Mammary epithelial cell (primary cell): ENCODE data around the gene UPP1.

Experiments
- CTCF ChIP-seq, 2 donors: IDR thresholded peaks in 1 of 2; conservative IDR thresholded peaks in 1 of 2; 2 replicates each; pipeline ENCODE4 v1.5.1; 2011 to 2012; ENCODE audit warnings: inconsistent platforms in 2 of 2, low read length in 2 of 2, mild to moderate bottlenecking in 2 of 2, control low read depth in 1 of 2, low read depth in 1 of 2; ENCODE audit not compliant: insufficient read depth in 1 of 2; ENCODE audit errors: extremely low read depth in 1 of 2
- EZH2 ChIP-seq: IDR thresholded peaks from 2 replicates; pipeline ENCODE4 v1.6.1; 2012; ENCODE audit warnings: low read length, inconsistent platforms, borderline replicate concordance

- TF ChIP-seq CTCF (conservative IDR thresholded peaks at IDR 0.05 in 1 of 2, IDR thresholded peaks at IDR 0.05 in 1 of 2; ENCODE audit: extremely low read depth in 1 of 2, insufficient read depth in 1 of 2, low read depth in 1 of 2, low read length in 2 of 2) (no peak), EZH2 (no peak)
Measured at GRCh38 chr7:48097521-48098231, 8.6 kb downstream of the UPP1 start.
